MM.1S (cell line): ENCODE results near the gene RBSN.

Source experiments
- DNase-seq: peaks from one replicate; pipeline ENCODE4 v3.0.0-alpha.2; 2015
- H2AFZ ChIP-seq: fragments of 300-600 bp; sonication (generic); 2 replicates; pipeline ENCODE4 v1.6.0; 2016; ENCODE audit warnings: antibody characterized with exemption, low read length
- H3F3A ChIP-seq: fragments of 300-600 bp; sonication (generic); 2 replicates; pipeline ENCODE4 v1.6.1; 2016; ENCODE audit warnings: mild to moderate bottlenecking, antibody characterized with exemption, low read length, moderate library complexity, mixed read lengths; ENCODE audit not compliant: insufficient read depth
- H3K27ac ChIP-seq: fragments of 300-600 bp; sonication (generic); 2 replicates; pipeline ENCODE4 v1.5.1; 2016; ENCODE audit warnings: mild to moderate bottlenecking, low read length
- H3K27me3 ChIP-seq: fragments of 300-600 bp; sonication (generic); replicated peaks from 2 replicates; pipeline ENCODE4 v1.6.0; 2016; ENCODE audit warnings: low read length; ENCODE audit not compliant: insufficient read depth
- H3K36me3 ChIP-seq: fragments of 300-600 bp; sonication (generic); replicated peaks from 2 replicates; pipeline ENCODE4 v1.6.1; 2016; ENCODE audit warnings: mild to moderate bottlenecking, low read length, mixed read lengths; ENCODE audit not compliant: insufficient read depth
- H3K4me1 ChIP-seq: fragments of 300-600 bp; sonication (generic); 2 replicates; pipeline ENCODE4 v1.6.1; 2016; ENCODE audit warnings: low read length, mixed read lengths
- H3K4me2 ChIP-seq: fragments of 300-600 bp; sonication (generic); 2 replicates; pipeline ENCODE4 v1.6.0; 2016; ENCODE audit warnings: low read depth, low read length
- H3K4me3 ChIP-seq: fragments of 300-600 bp; sonication (generic); 2 replicates; pipeline ENCODE4 v1.5.1; 2016; ENCODE audit warnings: low read length, mixed read lengths
- H3K79me2 ChIP-seq: fragments of 300-600 bp; sonication (generic); 2 replicates; pipeline ENCODE4 v1.6.1; 2016; ENCODE audit warnings: mixed run types, low read length, mixed read lengths
- H3K9ac ChIP-seq: fragments of 300-600 bp; sonication (generic); 2 replicates; pipeline ENCODE4 v1.6.1; 2016; ENCODE audit warnings: low read length, mixed read lengths
- H3K9me2 ChIP-seq: fragments of 300-600 bp; sonication (generic); replicated peaks from 2 replicates; pipeline ENCODE4 v1.6.1; 2016; ENCODE audit warnings: mild to moderate bottlenecking, low read length, mixed read lengths; ENCODE audit not compliant: insufficient read depth
- H3K9me3 ChIP-seq: fragments of 300-600 bp; sonication (generic); replicated peaks from 2 replicates; pipeline ENCODE4 v1.6.1; 2016; ENCODE audit warnings: mild to moderate bottlenecking, low read length, mixed read lengths; ENCODE audit not compliant: insufficient read depth
- H4K20me1 ChIP-seq: fragments of 300-600 bp; sonication (generic); 2 replicates; pipeline ENCODE4 v1.6.1; 2016; ENCODE audit warnings: mild to moderate bottlenecking, low read length, moderate library complexity, mixed read lengths; ENCODE audit not compliant: insufficient read depth
- EZH2 ChIP-seq: fragments of 300-600 bp; sonication (generic); optimal IDR thresholded peaks from 2 replicates; pipeline ENCODE3; 2017; ENCODE audit warnings: low read depth, mild to moderate bottlenecking, antibody characterized with exemption, low read length, mixed read lengths
- EZH2phosphoT487 ChIP-seq: fragments of 300-600 bp; sonication (generic); IDR thresholded peaks from 2 replicates; pipeline ENCODE4 v1.6.1; 2018; ENCODE audit warnings: antibody characterized with exemption, low read length
- TF ChIP-seq, protein P1 (sequence below): fragments of 300-600 bp; sonication (generic); IDR thresholded peaks from 2 replicates; pipeline ENCODE4 v1.5.1; 2016; ENCODE audit warnings: antibody characterized with exemption, low read length, mixed read lengths

RBSN gene

DNA sequence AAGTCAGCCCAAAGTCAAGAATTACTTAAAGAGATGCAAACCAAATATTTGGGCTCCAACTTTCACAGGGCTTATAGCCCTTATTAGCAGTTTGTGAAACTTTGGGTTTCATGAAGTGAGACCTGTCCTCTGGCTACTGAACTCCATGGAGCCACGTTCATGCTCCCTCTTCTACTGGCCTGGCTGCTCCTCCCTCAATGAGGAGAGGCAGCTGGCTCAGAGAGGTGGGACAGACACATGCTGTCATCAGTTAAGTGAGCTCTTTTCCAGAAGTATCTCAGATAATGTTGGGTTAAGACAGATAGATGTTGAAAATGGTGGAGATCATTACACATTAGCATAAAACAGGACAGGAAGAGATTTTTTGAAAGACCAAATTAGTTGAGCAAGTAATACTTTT is 53.3 kb downstream of the RBSN start:
- Histone ChIP-seq H3K79me2 (peaks cover 66% of the 10 kb centered on the region), H2AFZ (no peak overlapping the region), H3F3A (peaks cover 25% of the 10 kb centered on the region), H4K20me1 (peaks cover under 1% of the 10 kb centered on the region; the same call in 1 of the 2 replicates), H3K9ac (no peak overlapping the region), H3K9me3 (no peaks in the 10 kb centered on the region), H3K4me3 (no peak overlapping the region), H3K4me1 (peaks cover 31% of the 10 kb centered on the region), H3K9me2 (no peaks in the 10 kb centered on the region), H3K4me2 (peak overlapping the region; percentile 8; the same call in 1 of the 2 replicates), H3K36me3 (peaks cover 40% of the 10 kb centered on the region), H3K27ac (peak overlapping the region; percentile 45; the same call in 1 of the 2 replicates), H3K27me3 (no peaks in the 10 kb centered on the region)
- DNase-seq, result no peak
- TF ChIP-seq EZH2phosphoT487 (no peak), EZH2 (no peak)
- TF ChIP-seq, protein P1, sequence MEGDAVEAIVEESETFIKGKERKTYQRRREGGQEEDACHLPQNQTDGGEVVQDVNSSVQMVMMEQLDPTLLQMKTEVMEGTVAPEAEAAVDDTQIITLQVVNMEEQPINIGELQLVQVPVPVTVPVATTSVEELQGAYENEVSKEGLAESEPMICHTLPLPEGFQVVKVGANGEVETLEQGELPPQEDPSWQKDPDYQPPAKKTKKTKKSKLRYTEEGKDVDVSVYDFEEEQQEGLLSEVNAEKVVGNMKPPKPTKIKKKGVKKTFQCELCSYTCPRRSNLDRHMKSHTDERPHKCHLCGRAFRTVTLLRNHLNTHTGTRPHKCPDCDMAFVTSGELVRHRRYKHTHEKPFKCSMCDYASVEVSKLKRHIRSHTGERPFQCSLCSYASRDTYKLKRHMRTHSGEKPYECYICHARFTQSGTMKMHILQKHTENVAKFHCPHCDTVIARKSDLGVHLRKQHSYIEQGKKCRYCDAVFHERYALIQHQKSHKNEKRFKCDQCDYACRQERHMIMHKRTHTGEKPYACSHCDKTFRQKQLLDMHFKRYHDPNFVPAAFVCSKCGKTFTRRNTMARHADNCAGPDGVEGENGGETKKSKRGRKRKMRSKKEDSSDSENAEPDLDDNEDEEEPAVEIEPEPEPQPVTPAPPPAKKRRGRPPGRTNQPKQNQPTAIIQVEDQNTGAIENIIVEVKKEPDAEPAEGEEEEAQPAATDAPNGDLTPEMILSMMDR, result no peak

DNA sequence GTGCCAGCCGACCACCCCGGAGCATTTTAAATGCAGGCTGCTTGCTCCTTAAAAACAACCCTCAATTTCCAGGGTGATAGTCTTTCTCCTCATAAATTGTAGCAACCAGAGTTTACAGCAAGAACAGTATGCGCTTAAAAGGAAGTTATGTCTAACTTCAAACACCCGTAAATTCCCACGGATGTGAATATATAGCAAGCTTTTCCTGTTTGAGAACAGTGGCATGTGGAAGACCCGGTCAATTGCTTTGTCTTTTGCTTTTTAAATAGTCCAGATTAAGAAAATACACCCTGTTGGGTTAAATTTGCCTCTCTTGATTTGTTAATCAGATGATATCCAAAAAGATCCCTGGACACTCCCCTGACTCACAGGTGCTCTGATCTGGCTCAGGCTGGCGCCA is 54.6 kb downstream of the RBSN start:
- no peak overlapping the region for H3K4me2 ChIP-seq
- no peaks in the 10 kb centered on the region for H3K9me2 ChIP-seq
- H3K36me3 ChIP-seq, result peaks cover 33% of the 10 kb centered on the region
- no peak for DNase-seq
- H3K27ac ChIP-seq, result no peak overlapping the region; the same call in 1 of the 2 replicates
- H3K9me3 ChIP-seq, result no peaks in the 10 kb centered on the region
- no peak for TF ChIP-seq EZH2
- TF ChIP-seq EZH2phosphoT487, result no peak
- H4K20me1 ChIP-seq, result no peaks in the 10 kb centered on the region
- no peak overlapping the region for H3K4me3 ChIP-seq
- peaks cover 19% of the 10 kb centered on the region for H3K4me1 ChIP-seq
- peaks cover 57% of the 10 kb centered on the region for H3K79me2 ChIP-seq
- peaks cover 15% of the 10 kb centered on the region for H3F3A ChIP-seq
- no peak overlapping the region for H3K9ac ChIP-seq
- H2AFZ ChIP-seq, result no peak overlapping the region
- no peaks in the 10 kb centered on the region for H3K27me3 ChIP-seq

DNA sequence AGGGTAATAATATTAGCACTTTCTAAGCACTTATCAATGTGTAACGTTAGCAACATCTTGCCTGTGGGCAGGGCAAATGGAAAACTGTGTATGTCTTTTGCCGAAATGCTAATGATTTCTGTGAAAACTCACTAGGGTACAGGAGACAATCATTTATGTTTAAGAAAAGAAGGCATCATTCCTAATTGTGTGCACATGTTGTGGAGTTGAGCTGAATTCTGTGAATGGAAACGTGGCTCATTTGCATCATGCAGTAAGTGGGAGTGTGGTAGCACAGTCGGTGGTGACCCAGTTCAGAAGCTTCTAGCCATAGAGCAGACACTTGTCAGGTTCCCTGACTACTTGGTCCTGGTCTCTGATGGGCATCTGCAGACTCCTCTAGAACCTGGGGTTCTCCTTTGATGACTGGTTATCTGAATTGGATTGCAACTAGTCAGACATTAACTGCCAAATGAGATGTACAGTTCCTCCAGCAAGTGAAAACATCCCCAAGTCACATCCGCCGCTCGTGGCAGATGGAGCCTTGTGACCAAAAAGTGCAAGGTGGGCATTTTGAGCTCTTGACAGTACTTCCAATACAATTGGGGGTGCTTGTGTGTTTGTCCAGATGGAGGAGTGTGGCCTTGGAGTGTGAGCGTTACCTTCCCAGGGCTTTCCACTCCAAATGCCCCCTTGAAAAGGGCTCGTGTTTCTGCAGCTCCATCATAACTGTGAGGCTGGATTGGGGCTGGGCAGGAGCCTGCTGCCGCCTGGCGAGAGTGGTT is 55.4 kb downstream of the RBSN start:
- Histone ChIP-seq H3K27me3 (no peaks in the 10 kb centered on the region), H3K9me3 (no peaks in the 10 kb centered on the region), H3K79me2 (peaks cover 50% of the 10 kb centered on the region), H3F3A (peaks cover 15% of the 10 kb centered on the region), H3K27ac (no peak overlapping the region), H3K9ac (no peak overlapping the region), H4K20me1 (no peaks in the 10 kb centered on the region), H3K4me3 (no peak overlapping the region), H3K4me2 (no peak overlapping the region), H3K4me1 (peaks cover 19% of the 10 kb centered on the region), H3K36me3 (peaks cover 26% of the 10 kb centered on the region), H3K9me2 (no peaks in the 10 kb centered on the region), H2AFZ (no peak overlapping the region)
- TF ChIP-seq EZH2 (no peak), EZH2phosphoT487 (no peak)
- TF ChIP-seq, protein P1, result no peak
- no peak for DNase-seq

DNA sequence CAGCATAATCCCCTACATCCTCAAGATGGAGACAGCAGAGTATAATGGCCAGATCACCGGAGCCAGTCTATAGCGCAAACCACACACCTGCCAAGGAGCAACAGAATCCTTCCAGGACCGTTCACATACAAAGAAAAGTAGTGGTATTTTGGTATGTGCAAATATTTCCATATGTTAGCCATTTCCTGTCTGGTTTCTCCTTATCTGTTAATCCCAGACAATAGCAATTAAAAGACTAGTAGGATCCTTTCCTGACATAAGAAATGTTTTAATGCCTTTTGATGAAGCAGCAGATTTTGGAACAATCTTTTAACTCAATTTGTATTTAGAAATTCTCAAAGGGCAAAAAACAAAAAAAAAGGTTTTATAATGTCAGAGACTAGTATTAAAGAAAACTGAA is 56.0 kb downstream of the RBSN start:
- H3K27ac ChIP-seq, result no peak overlapping the region
- H3K4me3 ChIP-seq, result no peak overlapping the region
- H2AFZ ChIP-seq, result no peak overlapping the region
- no peaks in the 10 kb centered on the region for H3K9me3 ChIP-seq
- peaks cover 19% of the 10 kb centered on the region for H3K36me3 ChIP-seq
- TF ChIP-seq EZH2, result no peak
- no peak for TF ChIP-seq EZH2phosphoT487
- TF ChIP-seq, protein P1, result no peak
- H3K4me1 ChIP-seq, result peaks cover 19% of the 10 kb centered on the region
- H3K9ac ChIP-seq, result no peak overlapping the region
- H3K27me3 ChIP-seq, result no peaks in the 10 kb centered on the region
- no peak overlapping the region for H3K4me2 ChIP-seq
- H4K20me1 ChIP-seq, result no peaks in the 10 kb centered on the region
- peaks cover 15% of the 10 kb centered on the region for H3F3A ChIP-seq
- H3K9me2 ChIP-seq, result no peaks in the 10 kb centered on the region
- no peak for DNase-seq
- peaks cover 45% of the 10 kb centered on the region for H3K79me2 ChIP-seq
